ENCODE results near the gene BPIFB4. TPM values are rescaled to one million over a fixed set of nuclear protein-coding genes. Genes with fewer than 3 reads are reported as not detected.

BPIFB4 gene
- total and polyA plus RNA-seq, 2 donors (not counting 1 experiment from before 2014, with no cell fraction given), result not detected

- Histone ChIP-seq H3K79me2 (ENCODE audit: control insufficient read depth, insufficient read depth, low read length) (no peaks in the 10 kb centered on the region), H2AFZ (ENCODE audit: low read length) (no peak overlapping the region), H3K4me3 (replicated peaks in 1 of 4; ENCODE audit: control extremely low read depth in 1 of 4, insufficient read depth in 1 of 4, low read depth in 3 of 4, low read length in 4 of 4) (no peak overlapping the region), H4K20me1 (ENCODE audit: control insufficient read depth, extremely low read depth, insufficient read depth, low read length) (no peaks in the 10 kb centered on the region), H3K4me1 (ENCODE audit: control insufficient read depth, extremely low read depth, insufficient read depth, low read length) (no peaks in the 10 kb centered on the region), H3K36me3 (ENCODE audit: control insufficient read depth, insufficient read depth, low read length) (no peaks in the 10 kb centered on the region), H3K4me2 (ENCODE audit: extremely low read depth, insufficient read depth, low read length) (no peak overlapping the region), H3K9me3 (ENCODE audit: control insufficient read depth, insufficient read depth, low read depth, low read length) (no peaks in the 10 kb centered on the region), H3K27ac (ENCODE audit: insufficient read depth, low read length) (no peak overlapping the region), H3K9ac (ENCODE audit: insufficient read depth, low read length) (no peak overlapping the region), H3K27me3 (ENCODE audit: control insufficient read depth, insufficient read depth, low read length) (no peaks in the 10 kb centered on the region)
- TF ChIP-seq CTCF (conservative IDR thresholded peaks at IDR 0.05 in 1 of 2, IDR thresholded peaks at IDR 0.05 in 1 of 2; ENCODE audit: low read depth in 1 of 2, low read length in 2 of 2) (no peak), EZH2 (IDR thresholded peaks at IDR 0.05; ENCODE audit: low read length, missing control alignments) (no peak)
- no peak for DNase-seq (ENCODE audit: low read depth in 2 of 2)
These were observed 44.8 kb downstream of the BPIFB4 start for GRCh38 chr20:33124261-33124660.

GRCh38 chr20:33124994-33125393 lies 45.6 kb downstream of the BPIFB4 start:
- Histone ChIP-seq H3K9ac (ENCODE audit: insufficient read depth, low read length) (no peak overlapping the region), H3K27ac (ENCODE audit: insufficient read depth, low read length) (no peak overlapping the region), H4K20me1 (ENCODE audit: control insufficient read depth, extremely low read depth, insufficient read depth, low read length) (no peaks in the 10 kb centered on the region), H3K36me3 (ENCODE audit: control insufficient read depth, insufficient read depth, low read length) (no peaks in the 10 kb centered on the region), H3K79me2 (ENCODE audit: control insufficient read depth, insufficient read depth, low read length) (no peaks in the 10 kb centered on the region), H3K4me1 (ENCODE audit: control insufficient read depth, extremely low read depth, insufficient read depth, low read length) (no peaks in the 10 kb centered on the region), H2AFZ (ENCODE audit: low read length) (no peak overlapping the region), H3K9me3 (ENCODE audit: control insufficient read depth, insufficient read depth, low read depth, low read length) (no peaks in the 10 kb centered on the region), H3K27me3 (ENCODE audit: control insufficient read depth, insufficient read depth, low read length) (no peaks in the 10 kb centered on the region), H3K4me3 (replicated peaks in 1 of 4; ENCODE audit: control extremely low read depth in 1 of 4, insufficient read depth in 1 of 4, low read depth in 3 of 4, low read length in 4 of 4) (no peak overlapping the region), H3K4me2 (ENCODE audit: extremely low read depth, insufficient read depth, low read length) (no peak overlapping the region)
- TF ChIP-seq EZH2 (IDR thresholded peaks at IDR 0.05; ENCODE audit: low read length, missing control alignments) (no peak), CTCF (conservative IDR thresholded peaks at IDR 0.05 in 1 of 2, IDR thresholded peaks at IDR 0.05 in 1 of 2; ENCODE audit: low read depth in 1 of 2, low read length in 2 of 2) (no peak)
- no peak for DNase-seq (ENCODE audit: low read depth in 2 of 2)

- Histone ChIP-seq H3K27ac (ENCODE audit: insufficient read depth, low read length) (no peak overlapping the region), H3K4me1 (ENCODE audit: control insufficient read depth, extremely low read depth, insufficient read depth, low read length) (no peaks in the 10 kb centered on the region), H3K4me3 (replicated peaks in 1 of 4; ENCODE audit: control extremely low read depth in 1 of 4, insufficient read depth in 1 of 4, low read depth in 3 of 4, low read length in 4 of 4) (no peak overlapping the region), H3K9me3 (ENCODE audit: control insufficient read depth, insufficient read depth, low read depth, low read length) (no peaks in the 10 kb centered on the region), H4K20me1 (ENCODE audit: control insufficient read depth, extremely low read depth, insufficient read depth, low read length) (no peaks in the 10 kb centered on the region), H2AFZ (ENCODE audit: low read length) (no peak overlapping the region), H3K4me2 (ENCODE audit: extremely low read depth, insufficient read depth, low read length) (no peak overlapping the region), H3K9ac (ENCODE audit: insufficient read depth, low read length) (no peak overlapping the region), H3K27me3 (ENCODE audit: control insufficient read depth, insufficient read depth, low read length) (no peaks in the 10 kb centered on the region), H3K36me3 (ENCODE audit: control insufficient read depth, insufficient read depth, low read length) (no peaks in the 10 kb centered on the region), H3K79me2 (ENCODE audit: control insufficient read depth, insufficient read depth, low read length) (no peaks in the 10 kb centered on the region)
- TF ChIP-seq EZH2 (IDR thresholded peaks at IDR 0.05; ENCODE audit: low read length, missing control alignments) (no peak), CTCF (conservative IDR thresholded peaks at IDR 0.05 in 1 of 2, IDR thresholded peaks at IDR 0.05 in 1 of 2; ENCODE audit: low read depth in 1 of 2, low read length in 2 of 2) (no peak)
- DNase-seq (ENCODE audit: low read depth in 2 of 2), result no peak
These were observed 46.5 kb downstream of the BPIFB4 start for GRCh38 chr20:33125983-33126382.

All from fibroblast of lung (primary cell).